ENCODE measurements around the gene PRSS57. TPM values are rescaled to one million over a fixed set of nuclear protein-coding genes. Genes with fewer than 3 reads are reported as not detected.

The PRSS57 gene
- total RNA-seq, 2 experiments from 2014 or later, result not detected

DNA sequence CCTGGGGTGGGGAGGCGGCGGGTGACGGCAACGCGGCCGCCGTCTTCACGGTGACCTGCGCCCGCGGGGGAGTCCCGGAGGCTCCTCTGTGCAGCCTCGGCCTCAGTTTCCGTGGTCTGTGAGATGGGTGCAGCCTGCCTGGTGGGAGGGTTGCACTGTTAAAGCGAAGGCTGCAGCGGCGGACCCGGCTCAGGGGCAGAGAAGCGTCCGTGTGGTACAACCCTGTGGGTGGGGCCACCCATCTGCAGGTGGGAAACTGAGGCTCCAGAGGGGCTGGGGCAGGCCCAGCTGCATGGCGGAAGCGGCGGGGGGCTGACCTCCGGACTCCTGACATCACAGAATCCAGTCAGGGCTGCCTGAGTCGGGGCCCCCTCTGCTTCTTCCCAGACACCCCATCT, 55.1 kb downstream of the PRSS57 start:
- H3K27me3 Mint-ChIP-seq, result no peaks in the 10 kb centered on the region
- Histone ChIP-seq H3K9me3 (ENCODE audit: control insufficient read depth in 1 of 2, insufficient read depth in 1 of 2, low read length in 2 of 2) (no peaks in the 10 kb centered on the region), H3K4me1 (ENCODE audit: insufficient read depth, low read length) (peaks cover 25% of the 10 kb centered on the region), H3K36me3 (ENCODE audit: insufficient read depth, low read length) (no peaks in the 10 kb centered on the region), H3K27me3 (ENCODE audit: control insufficient read depth in 1 of 2, insufficient read depth in 2 of 2, low read length in 2 of 2) (no peaks in the 10 kb centered on the region), H3K4me3 (ENCODE audit: low read length) (peak overlapping the region; percentile 11), H3K27ac (ENCODE audit: low read depth in 1 of 2, low read length in 2 of 2) (no peak overlapping the region)
- ATAC-seq (ENCODE audit: poor library complexity) (no peak), DNase-seq (peak in 1 of 14 experiments; percentile 15)
- no peak overlapping the region for H3K27ac Mint-ChIP-seq
- ChIA-PET CTCF (interaction anchor here (2.4 kb wide), 1 partner anchor 20 kb away, joined by 6 read pairs; no protein-coding TSS in a partner anchor), POLR2A (interaction anchor here (1.7 kb wide), 1 partner anchor 20 kb away, joined by 7 read pairs; no protein-coding TSS in a partner anchor)
- no peaks in the 10 kb centered on the region for H3K9me3 Mint-ChIP-seq
- no peak overlapping the region for H3K4me3 Mint-ChIP-seq
- peaks cover 9% of the 10 kb centered on the region for H3K36me3 Mint-ChIP-seq (ENCODE audit: low read depth)
- TF ChIP-seq, protein P1, sequence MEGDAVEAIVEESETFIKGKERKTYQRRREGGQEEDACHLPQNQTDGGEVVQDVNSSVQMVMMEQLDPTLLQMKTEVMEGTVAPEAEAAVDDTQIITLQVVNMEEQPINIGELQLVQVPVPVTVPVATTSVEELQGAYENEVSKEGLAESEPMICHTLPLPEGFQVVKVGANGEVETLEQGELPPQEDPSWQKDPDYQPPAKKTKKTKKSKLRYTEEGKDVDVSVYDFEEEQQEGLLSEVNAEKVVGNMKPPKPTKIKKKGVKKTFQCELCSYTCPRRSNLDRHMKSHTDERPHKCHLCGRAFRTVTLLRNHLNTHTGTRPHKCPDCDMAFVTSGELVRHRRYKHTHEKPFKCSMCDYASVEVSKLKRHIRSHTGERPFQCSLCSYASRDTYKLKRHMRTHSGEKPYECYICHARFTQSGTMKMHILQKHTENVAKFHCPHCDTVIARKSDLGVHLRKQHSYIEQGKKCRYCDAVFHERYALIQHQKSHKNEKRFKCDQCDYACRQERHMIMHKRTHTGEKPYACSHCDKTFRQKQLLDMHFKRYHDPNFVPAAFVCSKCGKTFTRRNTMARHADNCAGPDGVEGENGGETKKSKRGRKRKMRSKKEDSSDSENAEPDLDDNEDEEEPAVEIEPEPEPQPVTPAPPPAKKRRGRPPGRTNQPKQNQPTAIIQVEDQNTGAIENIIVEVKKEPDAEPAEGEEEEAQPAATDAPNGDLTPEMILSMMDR (IDR thresholded peaks at IDR 0.05), result no peak
- peaks cover 6% of the 10 kb centered on the region for H3K4me1 Mint-ChIP-seq (ENCODE audit: low read depth)
- intact Hi-C loops (cut with DNase I, micrococcal nuclease), result loop anchor here in 1 of 2 experiments (1.0 kb wide), 1 partner anchor 40 kb away; no protein-coding TSS in a partner anchor

DNA sequence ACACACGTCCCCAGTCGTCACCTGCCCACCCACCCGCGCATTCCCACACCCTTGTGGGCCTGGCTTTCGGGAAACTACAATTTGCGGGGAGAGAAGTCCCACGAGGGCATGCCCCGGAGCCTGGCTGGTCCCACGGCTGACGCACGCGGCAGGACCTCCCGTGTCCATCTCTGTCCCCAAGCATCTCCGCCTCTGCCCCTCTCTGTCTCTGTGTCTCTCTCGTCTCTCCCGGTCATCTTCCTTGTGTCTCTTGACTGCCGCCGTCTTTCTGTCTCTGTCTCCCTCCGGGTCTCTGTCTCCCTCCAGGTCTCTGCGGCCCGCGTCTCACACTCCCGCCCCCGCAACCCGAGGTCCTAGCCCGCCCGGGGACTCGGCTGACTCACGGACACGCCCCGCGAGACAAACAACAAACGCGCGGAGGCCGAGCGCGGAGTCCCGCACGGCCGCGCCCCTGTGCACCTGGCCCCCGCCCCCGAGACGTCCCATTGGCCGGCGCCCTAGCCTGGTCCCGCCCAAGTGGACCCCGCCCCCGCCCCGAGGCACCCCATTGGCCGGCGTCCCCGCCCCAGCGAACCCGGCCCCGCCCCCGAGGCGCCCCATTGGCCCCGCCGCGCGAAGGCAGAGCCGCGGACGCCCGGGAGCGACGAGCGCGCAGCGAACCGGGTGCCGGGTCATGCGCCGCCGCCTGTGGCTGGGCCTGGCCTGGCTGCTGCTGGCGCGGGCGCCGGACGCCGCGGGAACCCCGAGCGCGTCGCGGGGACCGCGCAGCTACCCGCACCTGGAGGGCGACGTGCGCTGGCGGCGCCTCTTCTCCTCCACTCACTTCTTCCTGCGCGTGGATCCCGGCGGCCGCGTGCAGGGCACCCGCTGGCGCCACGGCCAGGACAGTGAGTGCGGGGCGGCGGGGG, 55.7 kb downstream of the PRSS57 start, which contains the start of gene FGF22:
FGF22 (plus strand) TSS at position 627 of the 908 bp plus-strand sequence; CDS start at position 674, 47 bp downstream.
- H3K4me3 Mint-ChIP-seq, result peak within 1 kb of the TSS; percentile 84
- peak; percentile 96 for ATAC-seq (ENCODE audit: poor library complexity)
- Histone ChIP-seq H3K4me1 (ENCODE audit: insufficient read depth, low read length) (peaks cover 25% of the 10 kb centered on the region), H3K4me3 (ENCODE audit: low read length) (peak within 1 kb of the TSS; percentile 53), H3K36me3 (ENCODE audit: insufficient read depth, low read length) (no peaks in the 10 kb centered on the region), H3K27me3 (ENCODE audit: control insufficient read depth in 1 of 2, insufficient read depth in 2 of 2, low read length in 2 of 2) (no peaks in the 10 kb centered on the region), H3K9me3 (ENCODE audit: control insufficient read depth in 1 of 2, insufficient read depth in 1 of 2, low read length in 2 of 2) (no peaks in the 10 kb centered on the region), H3K27ac (ENCODE audit: low read depth in 1 of 2, low read length in 2 of 2) (no peak within 1 kb of the TSS)
- peak within 1 kb of the TSS; percentile 88 for H3K27ac Mint-ChIP-seq
- no peaks in the 10 kb centered on the region for H3K27me3 Mint-ChIP-seq
- intact Hi-C loops (cut with DNase I, micrococcal nuclease), result loop anchor here in 1 of 2 experiments (1.0 kb wide), 2 partner anchors 22 to 41 kb away; no protein-coding TSS in a partner anchor
- DNase-seq, result peak; percentile 93 to 99 (median 96)
- peaks cover 6% of the 10 kb centered on the region for H3K4me1 Mint-ChIP-seq (ENCODE audit: low read depth)
- no peaks in the 10 kb centered on the region for H3K9me3 Mint-ChIP-seq
- peaks cover 5% of the 10 kb centered on the region for H3K36me3 Mint-ChIP-seq (ENCODE audit: low read depth)
- TF ChIP-seq, protein P1 (IDR thresholded peaks at IDR 0.05), result no peak
- ChIA-PET CTCF (interaction anchor here (2.4 kb wide), 1 partner anchor 20 kb away, joined by 6 read pairs; no protein-coding TSS in a partner anchor), POLR2A (interaction anchor here (1.7 kb wide), 1 partner anchor 21 kb away, joined by 7 read pairs; no protein-coding TSS in a partner anchor)

DNA sequence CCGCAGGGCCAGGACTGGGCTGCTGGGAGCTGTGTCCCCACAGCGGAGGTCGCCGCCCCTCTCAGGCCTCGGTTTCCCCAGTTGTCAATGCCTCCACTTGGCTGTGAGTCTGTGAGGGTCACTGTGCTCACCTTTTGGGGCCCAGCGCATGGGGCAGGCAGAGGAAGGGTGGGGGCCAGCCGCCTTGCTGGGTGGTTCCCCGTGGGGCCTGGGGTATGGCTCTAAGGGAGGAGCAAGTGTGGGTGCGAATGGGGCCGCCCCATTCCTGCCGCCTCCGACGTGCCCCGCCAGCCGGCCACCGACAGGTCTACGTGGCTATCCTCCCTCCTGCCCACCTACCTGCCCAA, 56.4 kb downstream of the PRSS57 start:
- Histone ChIP-seq H3K27ac (ENCODE audit: low read depth in 1 of 2, low read length in 2 of 2) (no peak overlapping the region), H3K9me3 (ENCODE audit: control insufficient read depth in 1 of 2, insufficient read depth in 1 of 2, low read length in 2 of 2) (no peaks in the 10 kb centered on the region), H3K4me1 (ENCODE audit: insufficient read depth, low read length) (peaks cover 31% of the 10 kb centered on the region), H3K4me3 (ENCODE audit: low read length) (peak overlapping the region; percentile 53), H3K36me3 (ENCODE audit: insufficient read depth, low read length) (no peaks in the 10 kb centered on the region), H3K27me3 (ENCODE audit: control insufficient read depth in 1 of 2, insufficient read depth in 2 of 2, low read length in 2 of 2) (no peaks in the 10 kb centered on the region)
- DNase-seq (no peak), ATAC-seq (ENCODE audit: poor library complexity) (no peak)
- ChIA-PET POLR2A (no interaction called here), CTCF (no interaction called here)
- TF ChIP-seq, protein P1 (IDR thresholded peaks at IDR 0.05), result no peak
- Mint-ChIP-seq H3K4me1 (ENCODE audit: low read depth) (peaks cover 9% of the 10 kb centered on the region), H3K36me3 (ENCODE audit: low read depth) (peaks cover under 1% of the 10 kb centered on the region), H3K9me3 (no peaks in the 10 kb centered on the region), H3K27me3 (no peaks in the 10 kb centered on the region), H3K4me3 (peak overlapping the region; percentile 84), H3K27ac (peak overlapping the region; percentile 88)
- intact Hi-C loops (cut with DNase I, micrococcal nuclease), result loop anchor here in 1 of 2 experiments (1.0 kb wide), 1 partner anchor 22 kb away; no protein-coding TSS in a partner anchor

Other genes with a start within 250 kb of the PRSS57 start
- gene SHC2, start 234.4 kb downstream of the PRSS57 start, total RNA-seq, result under 1 TPM; 0.36 to 0.42 TPM
- gene MADCAM1, start 199.0 kb downstream of the PRSS57 start, total RNA-seq, result under 1 TPM; 0.20 to 0.91 TPM
- 10 to 100 TPM; 17.2 to 18.2 TPM for gene TPGS1, start 188.0 kb downstream of the PRSS57 start, total RNA-seq
- gene CDC34, start 163.7 kb downstream of the PRSS57 start, total RNA-seq, result 10 to 100 TPM; 38.5 to 43.4 TPM
- 10 to 100 TPM; 41.6 to 46.3 TPM for gene GZMM, start 151.4 kb downstream of the PRSS57 start, total RNA-seq
- 10 to 100 TPM; 68.7 to 71.6 TPM for gene BSG, start 122.9 kb downstream of the PRSS57 start, total RNA-seq
- 1 to 10 TPM; 2.1 TPM for gene HCN2, start 105.6 kb downstream of the PRSS57 start, total RNA-seq
- 10 to 100 TPM; 54.4 to 56.2 TPM for gene POLRMT, start 61.9 kb downstream of the PRSS57 start, total RNA-seq
- under 1 TPM; 0.42 to 0.49 TPM for gene FGF22, start 55.6 kb downstream of the PRSS57 start, total RNA-seq
- gene RNF126, start 32.2 kb downstream of the PRSS57 start, total RNA-seq, result 100 to 1,000 TPM; 112 to 119 TPM
- 1 to 10 TPM; 2.2 to 3.4 TPM for gene FSTL3, start 19.1 kb downstream of the PRSS57 start, total RNA-seq
- not detected for gene PALM, start 13.5 kb upstream of the PRSS57 start, total RNA-seq
- not detected for gene MISP, start 55.7 kb upstream of the PRSS57 start, total RNA-seq
- gene PTBP1, start 102.0 kb upstream of the PRSS57 start, total RNA-seq, result 100 to 1,000 TPM; 246 to 252 TPM
- not detected for gene PLPPR3, start 126.5 kb upstream of the PRSS57 start, total RNA-seq
- gene AZU1, start 132.4 kb upstream of the PRSS57 start, total RNA-seq, result under 1 TPM; 0.47 to 0.49 TPM
- not detected for gene PRTN3, start 145.5 kb upstream of the PRSS57 start, total RNA-seq
- gene ELANE, start 156.9 kb upstream of the PRSS57 start, total RNA-seq, result not detected
- gene CFD, start 164.2 kb upstream of the PRSS57 start, total RNA-seq, result 1 to 10 TPM; 2.3 to 2.9 TPM
- 10 to 100 TPM; 25.8 to 30.1 TPM for gene MED16, start 197.7 kb upstream of the PRSS57 start, total RNA-seq
- not detected for gene RNU6-9, start 198.0 kb upstream of the PRSS57 start, total RNA-seq
- gene R3HDM4, start 217.8 kb upstream of the PRSS57 start, total RNA-seq, result 100 to 1,000 TPM; 309 to 313 TPM
- 1 to 10 TPM; 1.5 to 1.6 TPM for gene KISS1R, start 221.9 kb upstream of the PRSS57 start, total RNA-seq
- 1 to 10 TPM; 3.7 to 4.1 TPM for gene ARID3A, start 230.6 kb upstream of the PRSS57 start, total RNA-seq